ENCODE data around the gene ARFRP1. TPM values are rescaled to one million over a fixed set of nuclear protein-coding genes. Genes with fewer than 3 reads are reported as not detected.

The ARFRP1 gene
- total RNA-seq, 1 donor from 2014 or later, result 55.5 TPM

GRCh38 chr20:63737945-63738686 lies 30.3 kb upstream of the ARFRP1 start:
- Histone ChIP-seq H3K27me3 (ENCODE audit: control insufficient read depth, insufficient read depth, low read length) (no peaks in the 10 kb centered on the region), H3K36me3 (ENCODE audit: control insufficient read depth, insufficient read depth, low read length) (peaks cover 22% of the 10 kb centered on the region), H3K4me3 (ENCODE audit: low read depth, low read length) (peak overlapping the region; percentile 23)
- FAIRE-seq, result no peak
- TF ChIP-seq, protein P1, sequence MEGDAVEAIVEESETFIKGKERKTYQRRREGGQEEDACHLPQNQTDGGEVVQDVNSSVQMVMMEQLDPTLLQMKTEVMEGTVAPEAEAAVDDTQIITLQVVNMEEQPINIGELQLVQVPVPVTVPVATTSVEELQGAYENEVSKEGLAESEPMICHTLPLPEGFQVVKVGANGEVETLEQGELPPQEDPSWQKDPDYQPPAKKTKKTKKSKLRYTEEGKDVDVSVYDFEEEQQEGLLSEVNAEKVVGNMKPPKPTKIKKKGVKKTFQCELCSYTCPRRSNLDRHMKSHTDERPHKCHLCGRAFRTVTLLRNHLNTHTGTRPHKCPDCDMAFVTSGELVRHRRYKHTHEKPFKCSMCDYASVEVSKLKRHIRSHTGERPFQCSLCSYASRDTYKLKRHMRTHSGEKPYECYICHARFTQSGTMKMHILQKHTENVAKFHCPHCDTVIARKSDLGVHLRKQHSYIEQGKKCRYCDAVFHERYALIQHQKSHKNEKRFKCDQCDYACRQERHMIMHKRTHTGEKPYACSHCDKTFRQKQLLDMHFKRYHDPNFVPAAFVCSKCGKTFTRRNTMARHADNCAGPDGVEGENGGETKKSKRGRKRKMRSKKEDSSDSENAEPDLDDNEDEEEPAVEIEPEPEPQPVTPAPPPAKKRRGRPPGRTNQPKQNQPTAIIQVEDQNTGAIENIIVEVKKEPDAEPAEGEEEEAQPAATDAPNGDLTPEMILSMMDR (IDR thresholded peaks at IDR 0.05; ENCODE audit: insufficient read depth, low read length, severe bottlenecking), result no peak
- no peak for DNase-seq (ENCODE audit: low read depth)

GRCh38 chr20:63737695-63737944 lies 29.8 kb upstream of the ARFRP1 start:
- TF ChIP-seq, protein P1 (IDR thresholded peaks at IDR 0.05; ENCODE audit: insufficient read depth, low read length, severe bottlenecking), result no peak
- Histone ChIP-seq H3K4me3 (ENCODE audit: low read depth, low read length) (peak overlapping the region; percentile 23), H3K27me3 (ENCODE audit: control insufficient read depth, insufficient read depth, low read length) (no peaks in the 10 kb centered on the region), H3K36me3 (ENCODE audit: control insufficient read depth, insufficient read depth, low read length) (peaks cover 19% of the 10 kb centered on the region)
- DNase-seq (ENCODE audit: low read depth) (no peak), FAIRE-seq (no peak)

DNA sequence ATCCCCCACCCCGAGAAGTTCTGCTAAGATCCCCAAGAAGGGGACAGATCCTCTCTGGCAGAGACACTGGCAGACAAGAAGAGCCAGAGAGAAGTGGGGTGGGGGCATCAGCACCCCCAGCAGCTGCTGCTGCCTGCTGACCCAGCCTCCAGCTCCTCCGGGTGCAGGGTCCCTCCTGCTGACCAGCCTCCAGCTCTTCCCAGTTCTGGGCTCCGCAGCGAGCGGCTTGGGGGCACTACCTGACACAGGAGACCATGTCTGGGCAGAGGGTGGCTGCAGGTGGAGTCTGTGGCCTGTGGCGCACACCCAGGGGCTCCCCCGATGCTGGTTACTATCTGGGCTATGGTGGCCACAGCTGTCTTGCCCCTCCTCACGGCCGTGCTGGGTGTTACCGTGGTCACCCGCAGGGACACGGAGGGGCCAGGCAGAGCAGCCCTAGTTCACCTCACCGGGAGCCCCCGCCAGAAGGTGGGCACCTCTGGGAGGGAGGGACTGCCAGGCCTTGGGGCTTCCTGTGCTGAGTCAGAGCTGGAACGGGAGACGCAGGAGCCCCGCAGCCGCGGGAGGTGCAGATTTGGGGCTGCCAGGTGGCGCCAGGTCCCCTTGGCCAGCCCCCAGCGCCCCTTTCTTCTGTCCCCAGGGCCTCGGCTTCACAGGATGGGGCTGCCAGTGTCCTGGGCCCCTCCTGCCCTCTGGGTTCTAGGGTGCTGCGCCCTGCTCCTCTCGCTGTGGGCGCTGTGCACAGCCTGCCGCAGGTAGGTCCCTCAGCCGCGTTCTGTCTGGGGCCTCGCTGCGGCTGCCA lies 29.3 kb upstream of the ARFRP1 start:
- no peaks in the 10 kb centered on the region for H3K27me3 ChIP-seq (ENCODE audit: control insufficient read depth, insufficient read depth, low read length)
- peaks cover 15% of the 10 kb centered on the region for H3K36me3 ChIP-seq (ENCODE audit: control insufficient read depth, insufficient read depth, low read length)
- no peak overlapping the region for H3K4me3 ChIP-seq (ENCODE audit: low read depth, low read length)
- FAIRE-seq, result no peak
- TF ChIP-seq, protein P1 (IDR thresholded peaks at IDR 0.05; ENCODE audit: insufficient read depth, low read length, severe bottlenecking), result no peak
- DNase-seq (ENCODE audit: low read depth), result no peak

GRCh38 chr20:63735859-63736718 lies 28.3 kb upstream of the ARFRP1 start, which contains the start of gene LIME1:
Gene LIME1, plus strand, starts transcription at chr20:63736664. Its CDS starts 886 bp downstream, at chr20:63737550.
- Histone ChIP-seq H3K27me3 (ENCODE audit: control insufficient read depth, insufficient read depth, low read length) (no peaks in the 10 kb centered on the region), H3K36me3 (ENCODE audit: control insufficient read depth, insufficient read depth, low read length) (peaks cover 10% of the 10 kb centered on the region), H3K4me3 (ENCODE audit: low read depth, low read length) (no peak within 1 kb of the TSS)
- FAIRE-seq (no peak), DNase-seq (ENCODE audit: low read depth) (no peak)
- TF ChIP-seq, protein P1 (IDR thresholded peaks at IDR 0.05; ENCODE audit: insufficient read depth, low read length, severe bottlenecking), result no peak

DNA sequence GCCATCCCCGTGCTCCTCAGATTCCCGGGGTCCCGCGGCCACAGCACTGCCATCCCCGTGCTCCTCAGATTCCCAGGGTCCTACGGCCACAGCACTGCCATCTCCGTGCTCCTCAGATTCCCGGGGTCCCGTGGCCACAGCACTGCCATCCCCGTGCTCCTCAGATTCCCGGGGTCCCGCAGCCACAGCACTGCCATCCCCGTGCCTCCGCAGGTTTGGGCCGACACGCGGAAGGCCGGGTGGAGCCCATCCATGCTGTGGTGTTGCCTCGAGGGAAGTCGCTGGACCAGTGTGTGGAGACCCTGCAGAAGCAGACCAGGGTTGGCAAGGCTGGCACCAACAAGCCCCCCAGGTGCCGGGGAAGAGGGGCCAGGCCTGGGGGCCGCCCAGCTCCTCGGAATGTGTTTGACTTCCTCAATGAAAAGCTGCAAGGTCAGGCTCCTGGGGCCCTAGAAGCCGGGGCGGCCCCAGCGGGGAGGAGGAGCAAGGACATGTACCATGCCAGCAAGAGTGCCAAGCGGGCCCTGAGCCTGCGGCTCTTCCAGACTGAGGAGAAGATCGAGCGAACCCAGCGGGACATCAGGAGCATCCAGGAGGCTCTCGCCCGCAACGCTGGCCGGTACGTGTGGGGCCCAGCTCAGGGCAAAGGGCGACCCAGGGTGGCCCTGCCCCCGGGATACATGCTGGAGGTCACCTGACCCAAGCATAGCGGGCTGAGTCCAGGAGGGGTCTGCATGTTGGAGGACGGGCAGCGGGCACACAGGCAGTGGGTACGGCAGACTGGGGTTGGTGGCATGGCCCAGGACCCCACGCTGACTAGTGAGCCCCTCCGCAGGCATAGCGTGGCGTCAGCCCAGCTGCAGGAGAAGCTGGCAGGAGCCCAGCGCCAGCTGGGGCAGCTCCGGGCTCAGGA lies 27.4 kb upstream of the ARFRP1 start:
- no peak for DNase-seq (ENCODE audit: low read depth)
- no peak for FAIRE-seq
- Histone ChIP-seq H3K27me3 (ENCODE audit: control insufficient read depth, insufficient read depth, low read length) (no peaks in the 10 kb centered on the region), H3K36me3 (ENCODE audit: control insufficient read depth, insufficient read depth, low read length) (peaks cover 11% of the 10 kb centered on the region), H3K4me3 (ENCODE audit: low read depth, low read length) (no peak overlapping the region)
- TF ChIP-seq, protein P1 (IDR thresholded peaks at IDR 0.05; ENCODE audit: insufficient read depth, low read length, severe bottlenecking), result no peak
